ENCODE measurements around the gene NAALADL1.

DNA sequence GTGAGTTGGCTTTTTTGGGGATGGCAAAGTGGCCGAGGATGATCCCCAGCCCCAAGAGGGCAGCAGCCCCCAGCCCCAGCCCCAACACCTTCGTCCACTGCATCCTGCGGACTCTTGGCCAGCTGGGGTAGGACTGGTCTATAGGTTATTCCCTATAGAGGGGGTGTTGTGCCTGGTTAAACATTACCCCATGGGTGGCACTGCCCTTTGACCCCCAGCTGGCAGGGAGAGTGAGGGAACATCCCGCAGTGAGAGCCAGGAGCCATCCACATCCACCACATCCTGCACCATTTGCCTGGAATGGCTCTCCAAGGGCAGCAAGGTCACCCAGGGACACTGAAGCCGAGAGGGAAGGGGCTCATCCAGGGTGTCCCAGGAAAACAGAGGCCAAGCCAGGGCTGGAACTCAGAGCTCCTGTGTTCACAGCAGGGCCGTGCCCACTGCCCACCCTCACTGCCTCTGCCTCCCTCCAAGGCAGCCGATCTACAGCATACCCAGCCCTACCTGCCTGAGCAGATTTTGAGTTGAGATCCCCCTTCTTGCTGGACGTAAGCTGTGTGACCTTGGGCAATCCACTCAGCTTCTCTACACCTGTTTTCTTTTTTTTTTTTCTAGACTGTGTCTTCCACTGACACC is at the start of gene NAALADL1:
- TF ChIP-seq, protein P1, sequence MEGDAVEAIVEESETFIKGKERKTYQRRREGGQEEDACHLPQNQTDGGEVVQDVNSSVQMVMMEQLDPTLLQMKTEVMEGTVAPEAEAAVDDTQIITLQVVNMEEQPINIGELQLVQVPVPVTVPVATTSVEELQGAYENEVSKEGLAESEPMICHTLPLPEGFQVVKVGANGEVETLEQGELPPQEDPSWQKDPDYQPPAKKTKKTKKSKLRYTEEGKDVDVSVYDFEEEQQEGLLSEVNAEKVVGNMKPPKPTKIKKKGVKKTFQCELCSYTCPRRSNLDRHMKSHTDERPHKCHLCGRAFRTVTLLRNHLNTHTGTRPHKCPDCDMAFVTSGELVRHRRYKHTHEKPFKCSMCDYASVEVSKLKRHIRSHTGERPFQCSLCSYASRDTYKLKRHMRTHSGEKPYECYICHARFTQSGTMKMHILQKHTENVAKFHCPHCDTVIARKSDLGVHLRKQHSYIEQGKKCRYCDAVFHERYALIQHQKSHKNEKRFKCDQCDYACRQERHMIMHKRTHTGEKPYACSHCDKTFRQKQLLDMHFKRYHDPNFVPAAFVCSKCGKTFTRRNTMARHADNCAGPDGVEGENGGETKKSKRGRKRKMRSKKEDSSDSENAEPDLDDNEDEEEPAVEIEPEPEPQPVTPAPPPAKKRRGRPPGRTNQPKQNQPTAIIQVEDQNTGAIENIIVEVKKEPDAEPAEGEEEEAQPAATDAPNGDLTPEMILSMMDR (IDR thresholded peaks at IDR 0.05; ENCODE audit: insufficient read depth, low read length, poor library complexity, severe bottlenecking): no peak
- no peak for TF ChIP-seq EZH2phosphoT487 (conservative IDR thresholded peaks at IDR 0.05; ENCODE audit: low read length)

All from SU-DHL-6 (cell line).